Cardiac fibroblast (primary cell): ENCODE results near the gene CFAP74.

ENCODE experiments used
- DNase-seq, 2 donors: peaks; one replicate each; pipeline versions ENCODE4 v3.0.0 to v3.0.0-alpha.2; 2010; ENCODE audit warnings: low read depth in 2 of 2
- H3K4me3 ChIP-seq, 2 donors: replicated peaks in 1 of 2; 1 replicate in 1 of 2; 2 replicates in 1 of 2; pipeline ENCODE4 v1.5.1; 2011; ENCODE audit warnings: low read depth in 2 of 2, low read length in 2 of 2, mild to moderate bottlenecking in 2 of 2, moderate library complexity in 1 of 2
- CTCF ChIP-seq: IDR thresholded peaks from one replicate; pipeline ENCODE4 v1.5.1; 2011; ENCODE audit warnings: low read depth, mild to moderate bottlenecking, low read length, inconsistent platforms

Gene CFAP74

GRCh38 chr1:1968767-1969504 lies 34.6 kb downstream of the CFAP74 start:
- no peak overlapping the region for H3K4me3 ChIP-seq
- DNase-seq, result no peak
- TF ChIP-seq CTCF, result no peak

DNA sequence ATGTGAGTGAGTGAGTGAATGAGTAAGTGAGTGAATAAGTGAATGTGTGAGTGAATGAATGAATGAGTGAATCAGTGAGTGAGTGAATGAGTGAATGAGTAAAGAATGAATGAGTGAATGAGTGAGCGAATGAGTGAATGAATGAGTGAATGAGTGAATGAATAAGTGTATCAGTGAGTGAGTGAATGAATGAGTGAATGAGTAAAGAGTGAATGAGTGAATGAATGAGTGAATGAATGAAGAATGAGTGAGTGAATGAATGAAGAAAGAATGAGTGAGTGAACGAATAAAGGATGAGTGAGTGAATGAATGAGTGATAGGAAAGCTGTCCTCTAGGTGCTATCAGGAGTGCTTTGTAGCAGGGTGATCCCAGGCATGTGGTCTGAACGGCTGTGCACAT lies 35.7 kb downstream of the CFAP74 start:
- DNase-seq, result no peak
- TF ChIP-seq CTCF, result no peak
- no peak overlapping the region for H3K4me3 ChIP-seq

DNA sequence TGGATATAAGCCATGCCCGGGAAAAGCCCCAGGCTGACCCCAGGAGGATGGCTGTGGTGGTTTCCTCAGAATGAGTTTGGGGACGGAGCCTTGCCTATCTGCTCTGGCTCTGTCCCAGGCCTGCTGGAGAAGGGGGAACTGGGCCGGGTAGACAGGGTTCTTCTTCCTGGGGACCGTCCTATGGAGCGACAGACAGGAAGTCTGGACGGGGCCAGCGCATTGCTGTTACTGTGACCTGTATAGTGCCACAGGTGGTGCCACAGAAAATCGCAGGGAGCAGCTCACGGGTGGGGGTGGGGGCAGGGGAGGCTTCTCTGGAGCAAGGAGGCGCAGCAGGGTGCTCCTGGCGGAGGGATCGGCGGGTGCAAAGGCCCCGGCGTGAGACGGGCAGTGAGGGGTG lies 36.4 kb downstream of the CFAP74 start:
- no peak for DNase-seq
- H3K4me3 ChIP-seq, result no peak overlapping the region
- TF ChIP-seq CTCF, result no peak

GRCh38 chr1:1966071-1966740 lies 37.4 kb downstream of the CFAP74 start:
- DNase-seq, result no peak
- no peak for TF ChIP-seq CTCF
- no peak overlapping the region for H3K4me3 ChIP-seq

DNA sequence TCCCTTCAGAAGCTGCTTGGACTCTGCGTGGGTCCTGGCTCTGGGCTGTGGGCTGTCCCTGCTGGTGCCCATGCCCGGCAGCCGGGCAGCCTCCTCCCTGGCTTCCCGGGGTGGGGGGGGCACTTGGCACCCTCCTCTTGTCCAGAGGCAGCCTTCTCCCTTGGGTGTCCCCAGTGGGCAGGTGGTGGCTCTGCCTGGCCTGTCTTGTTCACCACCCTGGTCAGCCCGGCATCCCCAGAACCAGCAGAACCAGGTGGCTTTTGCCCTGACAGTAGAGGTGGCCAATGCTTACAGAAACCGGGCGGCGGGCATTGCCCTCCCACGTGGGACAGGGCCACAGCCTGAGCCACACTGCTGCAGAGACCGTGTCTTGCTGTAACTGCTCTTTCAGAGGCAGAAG lies 38.0 kb downstream of the CFAP74 start:
- no peak for TF ChIP-seq CTCF
- H3K4me3 ChIP-seq, result no peak overlapping the region
- no peak for DNase-seq

DNA sequence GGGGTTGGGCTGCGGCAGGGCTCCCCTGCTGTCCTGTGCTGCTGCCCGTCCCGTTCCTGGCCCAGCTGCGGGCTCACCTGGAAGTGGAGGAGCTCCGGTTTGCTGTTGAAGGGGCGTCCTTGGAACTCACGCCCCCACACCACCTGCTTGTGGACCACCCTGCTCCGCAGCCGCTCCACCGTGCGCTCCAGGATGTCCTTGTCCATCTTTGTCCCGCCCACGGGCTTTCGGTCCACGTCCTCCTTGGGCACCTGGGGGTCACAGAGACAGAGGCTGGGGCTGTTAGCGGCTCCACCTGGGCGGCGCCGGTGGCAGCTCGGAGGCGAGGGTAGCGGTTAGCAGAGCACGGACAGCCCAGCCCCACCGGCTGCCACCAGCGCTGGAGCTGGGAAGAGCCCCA lies 38.8 kb downstream of the CFAP74 start:
- no peak overlapping the region for H3K4me3 ChIP-seq
- no peak for DNase-seq
- no peak for TF ChIP-seq CTCF

- TF ChIP-seq CTCF, result no peak
- no peak for DNase-seq
Measured at GRCh38 chr1:1963570-1963969, 40.0 kb downstream of the CFAP74 start.

More at GRCh38 chr1:1963570-1963969, 40.0 kb downstream of the CFAP74 start:
- H3K4me3 ChIP-seq, result no peak overlapping the region
